Left hindlimb (tissue), 1 donor: ENCODE data around the gene GGPS1.
"Not testable (repeated sequence)": the region's sequence is repeated elsewhere in the genome, so short reads cannot be mapped to it uniquely, and the experiment has no call there.

Source experiments
- DNase-seq: peaks from one replicate; pipeline ENCODE4 v3.0.0-alpha.2; 2018

The GGPS1 gene

DNA sequence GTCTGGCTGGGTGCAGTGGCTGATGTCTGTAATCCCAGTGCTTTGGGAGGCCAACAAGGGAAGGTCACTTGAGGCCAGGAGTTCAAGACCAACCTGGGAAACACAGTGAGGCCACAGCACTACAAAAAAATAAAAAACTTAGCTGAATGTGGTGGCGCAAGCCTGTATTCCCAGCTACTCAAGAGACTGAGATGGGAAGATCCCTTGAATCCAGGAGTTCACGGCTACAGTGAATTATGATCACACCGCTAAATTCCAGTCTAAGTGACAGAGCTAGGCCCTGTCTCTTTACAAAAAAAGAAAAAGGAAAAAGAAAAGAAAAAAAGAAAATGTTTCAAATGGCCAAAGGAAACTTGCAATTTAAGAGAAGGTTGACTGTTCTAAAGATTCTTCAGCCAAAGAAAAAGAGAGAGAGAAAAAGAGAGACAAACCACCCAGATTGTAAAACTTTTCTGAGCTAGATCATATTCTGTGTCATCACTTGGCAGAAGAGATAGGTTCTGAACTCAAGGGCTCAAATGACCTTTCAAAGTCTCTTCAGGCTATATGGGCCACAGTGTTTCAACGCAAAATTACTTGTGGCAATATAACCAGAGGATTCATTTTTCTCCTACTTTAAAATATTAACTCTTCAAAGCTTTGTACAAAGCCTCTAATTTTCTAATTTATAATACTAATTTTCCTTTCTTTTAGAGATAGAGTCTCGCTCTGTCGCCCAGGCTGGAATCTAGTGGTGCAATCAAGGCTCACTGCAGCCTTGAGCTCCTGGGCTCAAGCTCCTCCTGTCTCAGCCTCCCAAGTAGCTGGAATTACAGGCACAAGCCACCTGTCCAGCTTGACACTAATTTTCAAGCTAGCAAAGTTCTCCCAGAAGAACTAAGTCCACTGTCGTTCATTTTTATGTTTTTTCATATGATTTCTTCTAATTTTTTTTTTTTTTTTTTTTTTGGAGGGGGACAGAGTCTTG, 20.9 kb upstream of the GGPS1 start:
- DNase-seq: no peak

DNA sequence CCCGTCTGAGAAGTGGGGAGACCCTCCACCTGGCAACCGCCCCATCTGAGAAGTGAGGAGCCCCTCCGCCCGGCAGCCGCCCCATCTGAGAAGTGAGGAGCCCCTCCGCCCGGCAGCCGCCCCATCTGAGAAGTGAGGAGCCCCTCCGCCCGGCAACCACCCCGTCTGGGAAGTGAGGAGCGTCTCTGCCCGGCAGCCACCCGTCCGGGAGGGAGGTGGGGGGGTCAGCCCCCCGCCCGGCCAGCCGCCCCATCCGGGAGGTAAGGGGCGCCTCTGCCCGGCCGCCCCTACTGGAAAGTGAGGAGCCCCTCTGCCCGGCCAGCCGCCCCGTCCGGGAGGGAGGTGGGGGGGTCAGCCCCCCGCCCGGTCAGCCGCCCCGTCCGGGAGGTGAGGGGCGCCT, 19.2 kb upstream of the GGPS1 start:
- DNase-seq: not testable (repeated sequence)

DNA sequence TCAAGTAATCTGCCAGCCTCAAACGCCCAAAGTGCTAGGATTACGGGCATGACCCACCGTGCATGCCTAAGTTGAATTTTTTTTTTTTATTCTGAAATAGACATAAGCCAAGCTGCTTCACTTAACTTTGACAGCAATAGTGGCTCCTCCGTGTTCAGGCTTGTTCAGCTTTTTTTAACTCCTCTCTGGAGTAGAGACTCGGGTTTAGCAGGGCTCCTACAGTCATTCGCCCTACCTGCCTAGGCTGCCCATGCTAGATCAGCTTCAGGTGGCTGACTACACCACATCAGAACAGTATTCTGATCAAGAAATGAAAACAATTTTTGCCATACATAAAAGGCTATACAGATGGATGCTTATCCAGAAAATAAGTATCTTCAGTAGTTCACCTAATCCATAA, 15.1 kb upstream of the GGPS1 start:
- DNase-seq: no peak

DNA sequence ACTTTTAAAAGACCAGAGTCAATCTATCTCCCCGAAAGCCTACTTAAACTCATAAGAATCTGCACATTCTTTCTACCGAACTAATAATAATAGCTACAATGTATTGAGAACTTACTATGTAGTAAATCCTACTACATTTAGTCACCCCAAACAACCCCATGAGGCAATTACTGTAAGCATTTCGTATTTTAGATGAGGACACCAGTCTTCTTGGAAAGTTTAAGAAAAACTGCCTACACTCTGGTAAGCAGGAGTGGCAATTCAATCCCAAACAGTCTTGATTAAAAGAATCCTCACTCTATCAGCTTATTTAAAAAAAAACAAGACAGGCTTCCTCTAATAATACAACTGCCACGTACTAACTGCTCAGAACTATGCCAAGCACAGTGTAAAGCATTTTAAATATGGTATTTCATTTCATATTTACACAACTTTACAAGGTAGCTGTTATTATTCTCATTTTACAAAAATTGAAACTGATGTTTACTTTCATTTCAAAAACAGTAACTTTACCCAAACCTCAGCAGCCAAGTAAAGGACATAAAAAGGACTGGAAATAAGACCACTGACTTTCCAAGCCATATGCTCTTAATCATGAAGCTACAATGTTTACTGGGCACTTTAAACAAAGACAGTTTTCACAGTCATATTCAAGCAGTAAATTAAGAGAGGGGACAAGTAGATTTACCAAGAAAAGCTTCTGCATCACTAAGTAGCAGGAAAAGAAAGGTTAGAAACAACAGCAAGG, 14.3 kb upstream of the GGPS1 start:
- DNase-seq: no peak

DNA sequence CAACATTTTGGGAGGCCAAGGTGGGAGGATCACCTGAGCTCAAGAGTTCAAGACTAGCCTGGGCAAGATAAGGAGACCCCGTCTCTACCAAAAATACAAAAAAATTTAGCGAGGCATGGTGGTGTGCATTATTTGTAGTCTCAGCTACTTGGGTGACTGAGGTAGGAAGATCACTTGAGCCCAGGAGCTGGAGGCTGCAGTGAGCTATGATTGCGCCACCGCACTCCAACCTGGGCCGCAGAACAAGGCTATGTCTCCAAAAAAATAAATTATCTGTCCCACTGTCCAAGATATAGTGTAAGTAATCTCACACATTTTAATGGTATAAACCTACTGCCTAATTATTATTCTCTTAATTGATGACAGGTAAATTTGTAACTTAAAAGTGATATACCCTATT, 13.2 kb upstream of the GGPS1 start:
- DNase-seq: no peak

DNA sequence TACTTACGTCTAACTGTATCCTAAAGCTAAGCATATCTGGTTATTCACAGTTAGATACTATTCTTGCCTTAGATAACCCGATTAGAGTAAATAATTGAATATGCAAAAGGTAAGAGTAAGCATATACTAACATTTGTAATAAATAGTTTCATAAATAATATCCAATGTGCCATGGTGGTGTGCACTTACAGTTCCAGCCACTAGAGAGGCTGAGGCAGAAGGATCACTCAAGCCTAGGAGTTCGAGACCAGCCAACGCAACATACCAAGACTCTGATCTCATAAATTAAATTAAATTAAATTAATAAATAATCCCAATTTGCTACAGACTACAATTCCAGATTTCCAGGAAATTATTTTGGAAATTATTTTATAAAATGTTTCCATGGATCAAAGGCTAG, 12.6 kb upstream of the GGPS1 start:
- no peak for DNase-seq

DNA sequence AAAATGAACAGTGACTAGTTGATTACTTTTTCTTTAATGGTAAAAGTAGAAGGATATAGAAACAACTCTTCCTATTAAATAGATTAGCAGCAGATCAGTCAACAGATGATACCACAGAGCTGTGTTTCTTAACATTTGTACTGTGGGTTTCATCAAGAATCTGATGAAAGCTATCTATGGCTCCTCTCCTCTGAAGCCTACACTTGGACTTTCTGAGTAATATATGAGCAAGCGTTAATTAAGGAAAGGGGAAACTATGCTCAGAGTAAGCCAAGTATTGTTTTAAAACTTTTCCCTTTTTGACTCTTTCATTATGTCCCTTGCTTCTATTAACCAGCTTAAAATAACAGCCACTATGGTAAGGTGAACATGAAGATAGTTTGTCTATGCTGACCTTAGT, 11.2 kb upstream of the GGPS1 start:
- no peak for DNase-seq

DNA sequence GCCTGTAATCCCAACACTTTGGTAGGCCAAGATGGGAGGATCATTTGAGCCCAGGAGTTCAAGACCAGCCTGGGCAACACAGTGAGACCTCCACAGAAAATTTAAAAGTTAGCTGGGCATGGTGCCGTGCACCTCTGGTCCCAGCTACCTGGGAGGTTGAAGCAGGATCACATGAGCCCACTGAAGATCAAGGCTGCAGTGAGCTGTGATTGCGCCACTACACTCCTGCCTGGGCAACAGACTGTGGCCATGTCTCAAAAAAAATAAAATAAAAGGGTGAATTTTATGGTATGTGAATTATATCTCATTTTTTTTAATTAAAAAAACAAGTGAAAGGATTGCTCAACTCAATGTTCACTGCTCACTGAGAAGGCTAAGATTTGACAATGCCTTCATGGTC, 9.1 kb upstream of the GGPS1 start:
- no peak for DNase-seq

DNA sequence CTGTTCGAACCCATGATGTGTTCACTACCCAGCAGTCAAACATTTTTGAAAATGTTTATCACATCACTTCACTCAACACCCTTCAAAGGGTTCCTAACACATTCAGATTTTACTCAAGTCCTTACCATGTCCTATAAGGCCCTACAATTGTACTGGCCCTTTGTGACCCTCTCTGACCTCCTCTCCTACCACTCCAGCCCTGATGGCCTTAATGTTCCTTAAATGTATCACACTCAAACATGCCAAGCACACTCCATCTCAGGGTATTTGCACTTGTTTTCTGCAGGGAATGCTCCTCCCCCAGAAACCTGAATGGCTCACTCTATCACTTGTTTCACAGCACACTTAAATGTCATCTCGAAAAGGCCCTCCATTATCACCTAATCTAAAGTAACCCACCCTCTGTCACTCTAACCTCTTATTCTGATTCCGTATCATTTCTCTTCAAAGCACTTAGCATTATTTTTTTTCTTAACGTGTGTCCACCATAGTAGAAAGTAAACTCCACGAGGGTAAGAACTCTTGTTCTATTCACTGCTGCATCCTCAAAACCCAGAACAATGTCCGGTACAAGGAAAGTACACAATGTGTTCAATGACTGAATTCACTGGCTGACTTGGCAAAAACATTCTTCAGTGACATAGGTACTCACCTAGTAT, 7.7 kb upstream of the GGPS1 start:
- no peak for DNase-seq

DNA sequence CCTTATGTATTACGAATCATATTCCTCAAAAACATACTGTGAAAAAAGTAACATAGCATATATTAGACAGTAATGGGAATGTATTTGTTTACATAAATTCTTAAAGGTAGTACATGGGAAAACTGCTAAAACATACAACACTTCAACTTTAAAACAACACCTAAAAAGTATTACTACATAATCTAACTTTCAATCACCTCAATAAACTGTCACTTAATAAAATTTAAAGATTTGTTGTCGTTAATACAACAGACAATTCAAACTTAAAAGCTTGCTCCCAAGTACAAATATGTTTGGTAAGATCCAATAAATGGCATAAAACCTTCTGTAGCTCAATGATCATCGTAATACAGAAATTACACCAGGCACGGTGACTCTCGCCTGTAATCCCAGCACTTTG, 4.1 kb upstream of the GGPS1 start:
- no peak for DNase-seq

DNA sequence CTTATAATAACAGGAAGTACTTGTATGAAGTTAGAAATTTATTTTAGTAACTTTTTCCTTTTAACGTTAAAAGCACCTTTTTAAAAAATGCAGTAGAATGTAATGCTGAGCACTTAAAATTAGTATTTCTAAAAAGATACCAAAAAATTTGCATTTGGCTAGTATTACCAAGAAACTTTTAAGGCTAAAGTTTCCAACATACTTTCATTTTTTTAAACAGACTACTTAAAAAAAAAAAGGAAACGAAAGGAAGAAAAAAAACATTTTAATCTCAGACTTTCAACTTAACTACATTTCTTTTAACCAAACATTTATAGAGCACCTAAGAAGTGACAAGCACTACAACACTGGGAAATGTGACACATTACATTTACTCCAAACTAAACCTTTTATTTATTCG, 3.2 kb upstream of the GGPS1 start:
- no peak for DNase-seq

DNA sequence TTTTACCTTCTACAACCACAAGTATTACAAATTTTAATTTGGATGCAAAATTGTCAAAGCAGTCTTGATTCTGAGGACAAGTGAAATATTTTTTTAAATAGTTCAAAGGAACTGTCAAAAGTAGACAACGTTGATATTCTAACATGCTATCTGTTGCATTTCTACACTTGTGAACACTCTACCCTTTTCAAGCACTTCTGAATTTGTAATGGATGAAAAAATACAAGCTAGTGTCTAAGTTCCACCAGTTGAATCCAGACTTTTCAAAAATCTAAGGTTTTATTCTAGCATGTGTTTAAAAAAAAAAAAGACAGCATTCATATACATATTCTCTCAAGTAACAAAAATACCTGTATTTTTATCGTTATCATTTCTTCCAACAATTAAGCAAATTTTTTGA, 2.5 kb upstream of the GGPS1 start:
- no peak for DNase-seq

DNA sequence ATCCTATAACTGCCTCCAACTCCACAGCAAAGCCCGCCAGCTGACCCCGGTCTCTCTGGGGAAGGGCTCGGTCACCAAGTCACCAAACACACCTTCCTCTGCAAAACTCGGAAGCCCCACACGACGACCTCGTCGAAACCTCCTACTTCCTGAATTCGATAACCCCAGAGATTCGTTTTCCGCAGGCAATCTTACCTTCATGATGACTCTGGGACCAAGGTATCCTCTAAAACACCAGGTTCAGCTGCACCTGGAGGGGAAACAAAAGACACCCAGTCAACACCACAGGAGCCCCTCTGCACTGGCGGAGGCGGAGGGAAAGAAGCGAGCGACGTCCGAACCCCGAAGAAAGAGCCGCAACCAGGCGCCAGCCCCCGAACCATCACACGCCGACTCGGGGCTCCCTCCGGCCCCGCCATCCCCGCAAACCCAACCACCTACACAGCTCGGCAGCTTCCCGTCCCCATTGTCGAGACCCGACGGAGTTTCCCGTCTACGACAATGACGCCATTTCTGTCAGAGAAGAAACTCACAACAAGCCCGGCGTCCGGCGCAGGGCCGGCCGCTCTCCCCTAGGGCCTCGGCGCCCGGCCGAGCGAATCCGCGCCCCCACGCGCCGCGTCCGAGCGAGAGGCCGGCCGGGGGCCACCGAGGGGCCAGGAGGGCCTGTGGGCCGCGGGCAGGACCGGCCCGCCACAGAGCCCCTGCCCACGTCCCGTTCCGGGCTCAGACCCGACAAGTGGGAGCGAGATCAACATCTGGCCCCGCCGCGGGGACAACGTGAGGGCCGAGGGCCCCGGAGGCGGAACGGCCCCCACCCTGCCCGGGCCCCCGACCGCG, 1.4 kb upstream of the GGPS1 start:
- DNase-seq: peak; percentile 51

DNA sequence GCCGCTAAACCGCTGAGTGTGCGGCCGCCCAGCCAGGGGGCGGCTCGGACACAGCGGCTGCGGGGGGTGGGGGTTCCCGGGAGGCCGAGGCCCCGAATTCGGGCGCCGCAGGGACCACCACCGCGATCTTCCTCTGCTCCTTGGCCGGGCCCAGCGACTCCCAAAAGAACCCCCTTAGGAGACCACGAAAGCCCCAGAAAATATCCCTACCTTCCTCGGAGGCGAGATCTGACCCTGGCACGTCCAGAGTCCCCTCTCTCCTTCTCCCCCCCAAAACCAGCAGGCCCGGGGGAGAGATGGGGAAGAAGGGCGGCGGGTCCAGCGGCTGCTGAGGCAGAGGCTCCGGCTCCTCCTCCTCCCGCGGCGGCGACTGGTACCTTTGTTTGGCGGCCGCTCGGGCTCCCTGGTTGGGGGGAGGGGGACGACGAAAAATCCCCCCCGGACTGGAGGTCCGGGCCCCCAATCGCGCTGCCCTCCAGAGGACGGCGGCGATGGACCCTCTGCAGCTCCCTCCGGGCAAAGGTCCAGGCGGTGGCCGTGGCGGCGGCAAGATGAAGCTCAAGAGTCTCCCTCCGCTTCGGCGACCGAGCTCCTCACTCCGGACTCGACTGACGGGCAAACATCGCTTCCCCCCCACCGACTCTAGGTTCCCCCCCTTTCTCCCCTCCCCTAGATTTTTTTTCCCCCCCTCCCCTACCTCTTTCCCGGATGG, 655 bp upstream of the GGPS1 start, which contains the start of gene ARID4B:
TSS of gene ARID4B (minus strand) at position 621 of the 712 bp plus-strand sequence. CDS start 1,260 bp downstream, outside the sequence.
- DNase-seq: peak; percentile 49

DNA sequence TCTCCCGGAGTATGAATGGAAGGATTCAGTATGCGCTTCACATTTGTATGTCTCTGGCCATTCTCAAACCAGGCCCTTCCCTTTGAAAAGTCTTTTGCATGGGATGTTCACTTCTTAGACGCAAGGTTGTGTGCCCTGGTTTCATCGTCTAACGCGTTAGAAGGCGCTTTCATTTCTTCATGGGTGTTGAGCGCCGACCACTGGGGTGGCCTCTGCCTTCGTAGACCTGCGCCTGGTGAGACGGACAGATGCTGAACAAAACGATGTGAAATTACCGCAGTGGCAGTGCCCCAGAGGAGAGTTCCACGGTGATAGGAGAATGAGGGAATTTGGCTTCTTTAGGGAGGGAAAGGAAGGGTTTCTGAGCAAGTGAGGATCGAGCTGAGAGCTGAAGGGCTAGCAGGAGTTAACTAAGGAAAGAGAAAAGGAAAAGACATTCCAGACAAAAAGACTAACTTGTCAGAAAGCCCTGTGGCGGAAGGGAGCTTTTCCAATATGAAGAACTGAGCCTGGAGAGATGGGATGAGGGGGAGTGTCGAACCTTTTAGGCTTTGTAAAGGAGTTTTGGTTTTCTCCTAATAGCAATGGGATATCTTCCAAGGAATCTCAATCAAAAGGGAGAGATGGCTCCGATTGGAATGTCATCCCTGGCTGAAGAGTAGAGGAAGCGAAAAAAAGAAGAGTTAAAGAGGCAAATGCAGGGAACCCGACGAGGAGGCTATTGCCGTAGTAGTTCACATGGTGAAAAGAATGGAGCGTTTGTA, 951 bp downstream of the GGPS1 start:
- DNase-seq: peak; percentile 34

DNA sequence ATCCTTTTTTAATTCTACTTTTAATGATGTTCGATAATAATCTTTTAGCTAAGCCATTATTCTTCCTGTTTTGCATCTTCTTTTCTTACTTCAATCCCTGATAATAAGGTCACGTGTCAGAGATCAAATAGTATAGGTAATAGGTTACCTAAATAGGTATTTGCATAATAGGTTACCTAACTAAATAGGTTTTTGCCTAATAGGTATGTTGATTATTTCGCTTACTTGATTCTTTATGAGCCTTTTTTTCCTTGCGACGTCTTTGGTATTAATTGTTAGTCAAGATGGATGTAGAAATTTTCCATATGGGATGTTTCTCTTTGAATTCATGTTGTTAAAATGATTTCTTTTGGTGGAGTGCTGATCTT, 2.5 kb downstream of the GGPS1 start:
- no peak for DNase-seq

DNA sequence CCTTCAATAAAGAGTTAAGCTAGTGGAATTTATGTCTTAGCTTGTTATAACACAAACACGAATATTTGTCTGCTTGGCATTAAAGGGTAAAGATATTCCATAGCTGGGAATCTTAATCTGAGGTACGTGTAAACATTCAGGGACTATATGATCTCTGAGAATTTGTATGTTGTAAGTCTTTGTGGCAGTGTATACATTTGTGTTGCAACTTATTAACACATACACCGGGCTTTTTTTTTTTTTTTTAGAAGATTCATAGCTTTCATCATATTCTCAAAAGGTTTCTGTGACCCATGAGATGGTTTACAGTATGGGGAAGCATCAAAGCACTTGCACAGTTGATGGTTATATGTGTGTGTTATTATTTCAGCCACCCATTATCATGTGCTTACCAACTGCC, 3.0 kb downstream of the GGPS1 start:
- DNase-seq: no peak

DNA sequence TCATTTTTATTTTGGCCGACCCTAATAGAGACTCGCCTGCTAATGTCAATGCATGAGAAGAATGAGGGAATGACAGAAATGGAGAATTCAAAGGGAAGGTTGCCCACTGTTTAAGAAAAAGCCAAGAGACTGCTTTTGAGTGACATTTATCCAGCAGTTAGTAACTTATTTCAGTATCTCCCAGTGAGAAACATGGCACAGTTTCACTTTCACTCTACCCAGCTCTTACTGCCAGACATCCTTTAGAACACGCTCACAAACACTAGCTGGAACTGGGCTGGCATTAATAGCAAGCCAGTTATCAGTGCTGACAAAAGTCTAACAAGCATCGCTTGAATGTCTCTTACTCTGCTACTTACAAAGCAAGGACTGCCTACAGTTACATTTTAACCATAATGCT, 8.5 kb downstream of the GGPS1 start:
- DNase-seq: no peak

DNA sequence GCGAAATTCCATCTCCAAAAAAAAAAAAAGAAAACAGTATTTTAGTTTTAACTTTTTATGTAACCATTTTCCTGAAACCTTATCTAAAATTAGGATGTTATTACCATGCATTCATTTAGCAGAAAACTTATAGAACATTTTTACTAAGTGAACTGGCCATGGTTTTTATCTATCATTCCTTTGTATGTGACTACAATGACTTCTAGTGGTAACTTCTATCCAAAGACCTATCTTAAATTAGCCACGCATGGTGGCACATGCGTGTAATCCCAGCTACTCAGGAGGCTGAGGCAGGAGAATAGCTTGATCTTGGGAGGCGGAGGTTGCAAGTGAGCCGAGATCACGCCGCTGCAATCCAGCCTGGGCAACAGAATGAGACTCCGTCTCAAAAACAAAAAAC, 11.4 kb downstream of the GGPS1 start:
- DNase-seq: no peak

DNA sequence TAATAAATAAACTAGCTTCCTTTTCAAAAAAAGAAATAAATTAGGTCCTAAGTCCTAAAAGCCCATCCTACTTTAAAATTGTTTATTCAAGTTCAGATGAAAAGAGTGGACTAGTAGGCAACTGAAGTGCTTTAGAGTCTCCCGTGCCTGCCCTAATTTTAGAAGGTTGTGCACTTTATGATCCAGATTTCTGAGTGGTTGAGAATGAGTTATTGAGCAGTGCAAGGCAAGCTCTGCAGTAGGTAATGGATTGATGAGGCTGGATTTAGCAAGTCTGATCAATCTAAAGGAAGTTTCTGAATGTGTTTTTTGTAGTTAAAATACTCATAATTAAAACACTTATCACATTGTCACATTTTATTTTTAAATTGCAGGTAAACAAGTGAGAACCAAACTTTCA, 13.0 kb downstream of the GGPS1 start:
- no peak for DNase-seq

DNA sequence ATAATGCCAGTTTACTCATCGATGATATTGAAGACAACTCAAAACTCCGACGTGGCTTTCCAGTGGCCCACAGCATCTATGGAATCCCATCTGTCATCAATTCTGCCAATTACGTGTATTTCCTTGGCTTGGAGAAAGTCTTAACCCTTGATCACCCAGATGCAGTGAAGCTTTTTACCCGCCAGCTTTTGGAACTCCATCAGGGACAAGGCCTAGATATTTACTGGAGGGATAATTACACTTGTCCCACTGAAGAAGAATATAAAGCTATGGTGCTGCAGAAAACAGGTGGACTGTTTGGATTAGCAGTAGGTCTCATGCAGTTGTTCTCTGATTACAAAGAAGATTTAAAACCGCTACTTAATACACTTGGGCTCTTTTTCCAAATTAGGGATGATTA, 13.7 kb downstream of the GGPS1 start:
- DNase-seq: no peak
